GM18505 (cell line): ENCODE data around the gene RNFT2.

Source experiments
- ATAC-seq: cut with Tn5 transposase; IDR thresholded peaks from one replicate; pipeline ENCODE4 v1.9.1; 2021; ENCODE audit not compliant: unreplicated experiment
- POLR2A ChIP-seq: IDR thresholded peaks from 4 replicates; pipeline ENCODE4 v1.6.1; 2011; ENCODE audit warnings: borderline replicate concordance; ENCODE audit not compliant: insufficient read depth, insufficient read length; ENCODE audit errors: extremely low read depth

The RNFT2 gene

DNA sequence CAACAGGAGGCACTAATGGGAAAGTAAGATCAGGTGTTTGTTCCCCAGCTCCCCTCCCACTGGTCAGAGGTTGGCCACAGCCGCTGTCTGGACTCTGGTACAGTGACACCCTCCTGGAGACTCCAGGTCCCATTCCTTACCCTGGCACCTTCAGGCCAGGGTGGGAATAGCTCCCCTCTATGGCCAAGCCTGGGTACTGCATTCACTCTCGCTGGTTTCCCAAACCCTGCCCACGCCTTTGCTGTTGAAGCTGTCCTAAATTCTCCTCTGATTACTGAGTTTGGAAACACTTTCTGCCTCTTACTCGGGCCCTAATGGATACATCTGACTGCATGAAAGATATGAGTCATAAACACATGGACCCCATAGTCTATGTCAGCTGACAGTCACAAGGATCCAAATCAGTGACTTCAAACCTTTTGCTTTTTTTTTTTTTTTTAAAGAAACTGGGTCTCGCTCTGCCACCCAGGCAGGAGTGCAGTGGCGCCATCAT lies 125.2 kb downstream of the RNFT2 start:
- TF ChIP-seq POLR2A, result no peak
- ATAC-seq, result no peak

DNA sequence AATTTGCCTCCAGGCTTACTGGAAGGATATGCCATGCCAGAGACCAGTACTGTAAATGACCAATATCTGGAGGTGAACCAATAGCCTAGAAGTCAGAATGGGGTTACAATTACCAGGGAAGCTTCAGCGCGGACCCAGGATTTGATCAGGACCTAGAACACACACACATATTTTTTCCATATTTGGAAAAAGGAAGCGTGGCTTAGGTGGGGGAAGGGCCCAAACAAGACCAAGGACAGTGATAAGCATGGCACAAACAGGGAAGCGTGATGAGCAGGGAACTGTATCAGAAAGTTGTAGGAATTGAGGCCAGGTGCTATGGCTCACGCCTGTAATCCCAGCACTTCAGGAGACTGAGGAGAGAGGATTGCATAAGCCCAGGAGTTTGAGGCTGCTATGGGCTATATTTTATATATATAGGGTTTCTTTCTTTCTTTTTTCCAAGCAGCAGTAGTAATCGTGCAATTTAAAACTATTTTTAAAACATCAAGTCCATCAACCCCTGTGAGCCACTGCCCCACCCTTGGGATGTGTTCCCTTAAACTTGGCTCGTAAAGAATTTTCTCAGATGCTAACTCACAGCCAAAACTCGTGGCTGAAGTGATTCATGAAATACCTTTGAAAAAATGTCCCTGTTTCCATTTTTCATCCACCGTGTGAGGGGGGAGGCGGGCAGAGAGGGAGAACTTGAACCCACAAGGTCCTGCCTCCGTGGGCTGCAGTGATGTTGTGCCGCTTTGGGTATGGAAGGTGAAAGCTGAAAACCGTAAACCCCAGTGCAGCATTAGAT lies 126.5 kb downstream of the RNFT2 start:
- ATAC-seq, result no peak
- no peak for TF ChIP-seq POLR2A

DNA sequence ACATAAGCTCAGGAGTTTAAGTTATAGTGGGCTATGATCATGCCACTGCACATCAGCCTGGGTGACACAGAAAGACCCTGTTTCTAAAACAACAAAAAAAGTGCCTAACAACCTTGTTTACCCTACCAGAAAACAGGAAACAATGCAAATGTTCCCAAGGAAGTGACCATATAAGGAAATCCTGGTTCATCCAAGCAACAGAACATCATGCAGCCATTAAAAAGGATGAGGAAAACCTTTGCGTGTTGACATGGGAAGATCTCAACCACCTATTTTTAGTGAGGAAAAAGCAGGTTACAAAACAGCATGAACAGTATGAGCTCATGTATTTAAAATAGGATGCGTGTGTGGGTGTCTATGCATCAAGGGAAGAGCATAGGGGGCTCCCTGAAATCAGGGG lies 129.4 kb downstream of the RNFT2 start:
- no peak for ATAC-seq
- TF ChIP-seq POLR2A, result no peak

DNA sequence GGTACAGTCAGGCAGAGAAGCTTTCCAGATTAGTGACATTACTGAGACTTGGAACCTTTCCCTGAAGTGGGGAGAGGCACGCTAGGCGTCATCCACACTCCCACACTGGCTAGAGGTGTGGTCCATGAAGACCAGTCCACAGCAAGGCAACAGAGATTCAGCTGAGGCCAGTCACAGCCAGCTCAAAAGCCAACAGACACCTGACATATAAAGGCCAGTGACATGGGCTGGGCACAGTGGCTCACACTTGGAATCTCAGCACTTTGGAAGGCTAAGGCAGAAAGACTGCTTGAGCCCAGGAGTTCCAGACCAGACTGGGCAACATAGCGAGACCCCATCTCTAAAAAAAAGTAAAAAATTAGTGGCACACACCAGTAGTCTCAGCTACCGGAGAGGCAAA lies 132.2 kb downstream of the RNFT2 start:
- TF ChIP-seq POLR2A, result no peak
- no peak for ATAC-seq

DNA sequence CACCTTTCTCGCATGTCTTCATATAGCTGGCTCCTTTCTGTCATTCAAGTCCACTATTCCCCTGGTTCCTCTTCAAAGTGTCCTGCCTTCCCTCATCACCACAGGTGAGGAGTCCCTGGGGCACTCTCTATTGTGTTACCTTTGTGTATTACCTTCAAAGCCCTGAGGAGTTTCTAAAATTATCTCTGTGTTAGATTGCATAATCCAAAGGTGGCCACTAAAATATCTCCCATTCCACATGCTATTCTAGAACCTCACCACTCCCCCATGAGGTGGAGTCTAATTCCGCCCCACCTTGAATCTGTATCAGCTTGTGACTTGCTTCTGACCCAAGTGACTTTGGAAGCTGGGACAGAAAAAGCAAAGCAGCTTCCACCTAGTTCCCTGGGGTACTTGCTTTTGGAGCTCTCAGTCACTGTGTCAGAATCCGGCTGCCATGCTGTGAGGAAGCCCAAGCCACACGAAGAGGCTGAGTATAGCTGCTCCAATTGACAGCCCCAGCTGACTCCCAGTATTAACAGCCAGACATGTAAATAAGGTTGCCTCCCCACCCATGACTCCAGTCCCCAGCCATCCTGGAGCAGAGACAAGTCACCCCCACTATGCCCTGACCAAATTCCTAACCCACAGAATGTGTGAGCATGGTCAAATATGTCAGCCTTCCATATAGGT lies 136.3 kb downstream of the RNFT2 start:
- TF ChIP-seq POLR2A, result no peak
- ATAC-seq, result no peak

DNA sequence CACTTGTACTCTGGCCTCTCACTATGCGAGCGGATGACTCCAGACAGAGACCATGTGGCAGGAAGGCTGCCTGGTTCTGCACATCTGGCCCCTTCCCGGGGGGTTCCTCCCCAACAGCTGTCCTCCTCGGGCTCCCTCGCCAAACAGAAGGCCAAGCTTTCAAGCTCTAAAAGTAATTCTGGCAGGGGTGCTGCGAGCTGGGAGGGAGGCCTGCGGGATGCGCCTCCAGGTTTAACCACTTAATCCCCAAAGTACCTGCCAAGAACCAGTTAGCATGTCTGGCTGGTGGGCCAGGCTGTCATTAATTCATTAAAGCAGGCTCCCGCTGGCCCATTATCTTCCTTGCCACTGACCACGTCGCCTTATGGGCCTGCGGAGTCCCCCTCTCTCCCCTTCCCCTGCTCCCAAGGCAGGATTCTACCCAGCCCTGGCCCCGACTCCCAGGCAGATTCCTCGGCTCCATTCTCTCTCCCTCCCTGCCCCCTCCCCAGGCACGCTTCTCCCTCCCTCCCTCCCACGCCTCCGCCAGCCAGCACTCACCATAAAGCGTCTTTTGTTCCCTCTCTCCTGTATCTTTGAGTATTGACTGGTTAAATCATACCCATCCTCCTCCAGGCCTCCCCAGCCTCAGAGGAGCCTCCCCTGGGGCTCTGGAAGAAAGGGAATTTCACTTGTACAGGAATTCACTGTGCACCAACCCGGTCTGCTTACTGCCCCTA lies 138.2 kb downstream of the RNFT2 start:
- TF ChIP-seq POLR2A, result no peak
- no peak for ATAC-seq

DNA sequence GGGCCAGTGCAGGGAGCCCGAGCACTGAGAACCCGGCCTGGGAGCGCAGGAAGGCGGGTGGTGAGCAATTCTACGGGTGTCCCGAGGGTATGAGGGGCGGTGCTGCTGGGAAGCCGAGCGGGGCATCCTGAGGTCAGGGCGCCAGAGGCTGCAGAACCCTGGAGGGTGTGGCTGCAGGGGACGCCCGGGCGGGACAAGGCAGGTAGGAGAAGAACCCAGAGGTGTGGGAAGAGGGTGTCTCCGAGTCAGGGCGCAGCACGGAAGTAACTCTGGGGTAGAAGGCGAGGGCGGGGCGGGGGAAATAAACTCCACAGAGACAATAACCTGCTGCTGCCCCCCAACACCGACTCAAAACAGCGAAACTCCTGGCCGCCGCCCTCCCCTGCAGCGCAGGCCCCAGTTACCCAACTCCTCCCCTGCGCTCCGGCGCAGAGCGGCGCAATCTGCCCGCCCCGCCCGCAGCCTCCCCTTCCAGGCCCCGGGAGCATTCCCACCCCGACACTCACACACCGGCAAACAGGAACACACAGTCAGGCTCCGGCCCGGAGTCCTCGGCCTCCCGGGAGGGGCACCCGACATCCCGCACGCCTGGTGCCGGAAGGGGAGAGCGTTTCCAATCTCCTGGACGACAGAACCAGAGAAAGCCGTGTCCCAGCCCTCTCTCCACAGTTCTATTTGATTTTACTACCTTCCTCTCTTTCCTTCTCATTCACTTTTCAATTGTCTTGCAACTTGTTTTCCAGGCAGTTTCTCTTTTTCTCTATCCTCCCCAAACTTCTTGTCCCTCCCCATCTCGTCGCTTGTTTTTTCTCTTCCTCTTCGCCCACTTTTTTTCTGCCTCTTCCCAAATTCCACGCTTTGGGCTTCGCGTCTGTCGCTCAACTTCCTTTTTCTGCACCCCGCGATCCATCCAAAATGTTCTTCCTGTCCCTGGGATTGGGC lies 140.7 kb downstream of the RNFT2 start:
- no peak for TF ChIP-seq POLR2A
- no peak for ATAC-seq

DNA sequence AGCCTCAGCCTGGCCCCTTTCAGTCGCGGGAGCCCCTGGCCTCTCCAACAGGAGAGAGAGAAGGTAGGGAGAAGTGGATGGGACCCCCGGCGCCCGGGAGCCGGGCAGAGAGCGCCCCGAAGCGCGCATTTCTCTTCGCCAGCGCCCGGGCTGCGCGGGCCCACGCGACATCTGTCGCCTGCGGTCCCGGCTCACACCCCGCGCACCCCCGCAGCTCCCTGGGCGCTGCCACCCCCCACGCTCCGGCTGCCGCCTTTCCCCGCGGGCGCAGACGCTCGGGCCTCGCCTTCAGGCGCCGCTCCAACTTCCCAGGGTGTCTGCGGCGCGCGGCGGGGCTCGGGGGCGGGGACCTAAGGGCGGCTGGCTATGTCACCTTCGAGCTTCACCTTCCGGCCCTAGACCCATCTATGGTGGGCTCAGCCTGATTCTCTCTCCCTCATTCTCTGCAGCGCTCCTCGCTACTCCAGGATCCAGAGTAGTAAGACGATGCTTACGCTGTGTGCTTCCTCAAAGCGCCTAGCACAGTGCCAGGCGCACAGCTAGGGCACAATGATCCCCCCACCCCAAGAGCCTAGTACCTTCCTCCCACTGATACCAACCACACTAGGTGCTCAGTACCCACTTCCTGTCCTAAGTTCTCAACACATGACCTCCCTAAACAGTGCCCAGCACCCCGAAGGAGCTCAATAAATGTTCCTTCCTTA lies 141.5 kb downstream of the RNFT2 start:
- ATAC-seq, result no peak

DNA sequence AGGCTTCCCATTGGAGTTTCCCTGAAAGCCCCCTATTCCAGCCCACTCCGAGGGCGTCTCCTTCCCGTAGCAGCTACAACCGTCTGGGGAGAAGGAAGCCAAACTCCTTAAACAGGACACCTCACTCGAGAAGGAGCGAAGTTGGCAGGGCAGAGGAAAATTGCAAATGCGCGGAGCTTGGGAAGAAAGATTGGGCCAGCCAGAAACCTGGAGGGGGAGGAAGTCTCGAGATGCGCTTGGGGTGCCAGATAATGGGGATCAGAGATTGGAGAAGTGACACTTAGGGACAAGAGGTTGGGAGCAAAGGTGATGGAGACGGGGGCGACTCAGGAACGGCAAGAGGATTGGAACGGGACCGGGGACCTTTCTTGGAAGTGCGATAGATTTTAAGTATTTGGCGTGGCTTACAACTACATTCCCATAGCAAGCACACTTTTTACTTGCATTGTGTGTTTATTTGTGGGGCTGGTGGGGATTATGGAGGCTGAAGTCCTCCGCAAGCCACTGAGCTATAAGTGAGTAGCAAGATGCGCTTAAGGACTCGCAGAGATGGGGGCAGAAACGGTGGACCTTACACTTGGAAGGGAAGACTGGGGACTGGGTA lies 142.2 kb downstream of the RNFT2 start:
- no peak for TF ChIP-seq POLR2A
- ATAC-seq, result no peak

More for the DNA sequence above, 141.5 kb downstream of the RNFT2 start:
- no peak for TF ChIP-seq POLR2A

DNA sequence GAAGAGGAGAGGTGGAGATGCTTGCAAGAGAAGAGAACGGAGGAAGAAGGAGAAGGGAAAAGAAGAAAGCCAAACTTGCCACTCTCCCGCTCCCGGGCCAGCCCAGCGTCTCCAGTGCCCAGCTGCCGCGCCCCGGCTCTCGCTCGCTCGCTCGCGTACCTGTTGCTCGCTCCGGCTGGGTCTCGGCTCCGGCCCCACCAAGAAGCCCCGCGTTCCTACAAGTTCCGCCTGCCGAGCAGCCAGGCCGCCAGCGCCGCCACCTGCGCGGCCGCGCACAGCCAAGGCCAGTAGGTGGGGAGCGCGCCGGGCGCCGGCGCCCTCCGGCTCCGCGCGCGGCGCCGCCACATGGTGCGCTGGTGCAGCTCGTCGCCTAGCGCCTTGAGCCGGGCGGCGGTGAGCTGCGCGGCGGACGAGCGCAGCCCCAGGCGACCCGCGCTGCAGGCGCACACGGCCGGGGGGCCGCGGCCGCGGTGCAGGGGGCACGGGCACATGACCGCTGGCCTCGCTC lies 142.8 kb downstream of the RNFT2 start:
- TF ChIP-seq POLR2A, result no peak
- ATAC-seq, result peak; percentile 72

DNA sequence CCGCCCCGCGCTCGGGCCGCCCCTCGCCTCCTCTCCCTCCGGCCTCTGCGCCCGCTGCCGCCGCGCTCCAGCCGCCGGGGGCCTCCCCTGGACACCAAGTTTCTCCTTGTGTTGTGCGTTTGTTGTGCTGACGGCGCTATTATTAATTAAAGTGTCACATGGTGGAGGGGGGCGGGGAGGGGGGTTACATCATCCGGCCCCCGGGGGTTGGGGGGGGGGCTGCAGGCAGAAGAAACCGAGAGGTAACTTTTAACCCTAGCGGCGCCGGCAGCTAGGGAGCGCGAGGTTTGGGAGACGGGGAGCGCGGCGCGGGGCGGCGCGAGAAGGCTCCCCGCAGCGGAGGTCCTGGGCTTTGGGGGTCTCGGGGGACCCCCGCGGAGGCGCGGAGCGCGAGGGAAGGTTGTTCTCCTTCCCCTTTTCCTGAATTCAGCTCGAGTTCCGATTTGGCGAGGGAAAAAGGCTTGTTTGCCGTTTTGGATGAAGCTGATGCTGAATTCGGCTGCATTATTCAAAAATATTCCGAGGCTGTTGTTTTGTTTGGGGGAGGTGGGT lies 143.3 kb downstream of the RNFT2 start, which contains the start of gene HRK:
HRK (minus strand) TSS at position 117 of the 552 bp plus-strand sequence. CDS start 134 bp downstream, outside the sequence.
- peak; percentile 24 for ATAC-seq
- no peak for TF ChIP-seq POLR2A

DNA sequence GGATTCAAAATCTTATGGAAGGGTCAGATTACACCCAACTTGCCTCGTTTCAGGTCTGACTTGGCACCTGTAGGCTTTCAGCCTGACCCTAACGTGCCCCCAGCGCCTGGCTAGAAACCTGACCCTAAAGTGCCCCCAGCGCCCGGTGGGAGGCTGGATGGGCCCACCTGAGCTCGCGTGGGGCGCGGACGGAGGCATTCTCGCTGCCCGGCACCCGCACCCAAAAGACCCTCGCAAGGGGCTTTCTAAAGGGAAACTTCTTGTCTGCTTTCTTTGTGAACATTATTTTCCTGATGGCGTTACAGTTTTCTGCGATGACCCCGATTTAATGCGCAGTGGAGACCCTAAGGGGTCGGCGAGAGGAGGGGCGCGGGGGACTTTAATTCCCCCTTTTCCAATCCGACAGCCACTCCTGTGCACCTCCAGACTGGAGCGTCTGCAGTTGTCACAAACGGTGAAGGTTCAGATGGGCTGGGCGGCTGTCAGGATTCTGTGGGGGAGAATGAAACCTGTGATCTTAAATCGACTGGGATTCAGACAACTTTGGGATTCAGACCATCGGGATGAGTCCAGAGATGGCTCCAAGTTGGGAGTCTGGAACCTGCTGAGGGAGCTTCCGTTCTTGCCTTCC lies 143.9 kb downstream of the RNFT2 start:
- no peak for ATAC-seq
- TF ChIP-seq POLR2A, result no peak
